H1 (cell line): ENCODE measurements around the gene GPC6. TPM values are rescaled to one million over a fixed set of nuclear protein-coding genes. Genes with fewer than 3 reads are reported as not detected.

Experiments used
- ASH2L ChIP-seq: fragments of 200-600, 300-600 bp; sonication (generic); IDR thresholded peaks from one replicate; pipeline ENCODE4 v1.7.1; 2017; ENCODE audit warnings: low read length
- USF2 ChIP-seq: IDR thresholded peaks from 2 replicates; pipeline ENCODE4 v1.6.1; 2011; ENCODE audit warnings: low read length, improper control_type of control experiment
- polyA plus RNA-seq, 7 experiments: library from polyadenylated mRNA; depleted of rRNA in 3 of 7; stranded (reverse) in 5 of 7; unstranded in 2 of 7; fragments of >200 nt in 5 of 7; fragments of 200-250 nt in 2 of 7; gene quantifications; 1 replicate in 5 of 7; 2 replicates in 1 of 7; 4 replicates in 1 of 7; pipeline versions ENCODE4 v1.2.1 to v1.2.3, GENCODE V29; 2011 to 2013; ENCODE audit warnings: missing spikeins in 2 of 7, mixed read lengths in 2 of 7
- total RNA-seq: library from RNA; stranded (reverse); fragmentation: NEBNext Ultra II Directional; extraction: Animal tissue kit (Norgen Biotek cat#: 25700); gene quantifications from 2 replicates; pipeline ENCODE4 v1.2.1, GENCODE V29; 2021

The GPC6 gene
- total and polyA plus RNA-seq, 2 of the 8 experiments (the other 6 are each of a cell fraction or from before 2014, with no cell fraction given) = 5.4 to 12.0 TPM

GRCh38 chr13:94272038-94272437 lies 1045.4 kb downstream of the GPC6 start (continued):
- TF ChIP-seq USF2 (no peak), ASH2L (no peak)
